Spinal cord (tissue), 10 donors: Measurements from ENCODE around the gene SMYD3. TPM values are rescaled to one million over a fixed set of nuclear protein-coding genes. Genes with fewer than 3 reads are reported as not detected.

Source experiments
- DNase-seq, 6 donors: peaks; one replicate each; pipeline versions ENCODE4 v3.0.0 to v3.0.0-alpha.2; 2013 to 2015; ENCODE audit warnings: low spot score in 6 of 6, low read depth in 4 of 6
- H3K27ac ChIP-seq: one replicate; pipeline ENCODE4 v1.5.1; 2013; ENCODE audit warnings: low read depth, low read length, control low read depth
- H3K27me3 ChIP-seq: one replicate; pipeline ENCODE4 v1.6.1; 2013; ENCODE audit warnings: low read length; ENCODE audit not compliant: control insufficient read depth, insufficient read depth
- H3K36me3 ChIP-seq: one replicate; pipeline ENCODE4 v1.6.1; 2013; ENCODE audit warnings: low read length; ENCODE audit not compliant: control insufficient read depth, insufficient read depth
- H3K4me1 ChIP-seq: one replicate; pipeline ENCODE4 v1.6.1; 2013; ENCODE audit warnings: low read length; ENCODE audit not compliant: control insufficient read depth, insufficient read depth
- H3K4me3 ChIP-seq: one replicate; pipeline ENCODE4 v1.5.1; 2013; ENCODE audit warnings: low read depth, low read length, control low read depth
- H3K9me3 ChIP-seq: one replicate; pipeline ENCODE4 v1.6.1; 2013; ENCODE audit warnings: low read length; ENCODE audit not compliant: control insufficient read depth, insufficient read depth
- WGBS: methylation state at CpG from one replicate; pipeline ENCODE4 v1.1.5; 2013; ENCODE audit warnings: missing lambda C conversion rate; ENCODE audit not compliant: insufficient coverage; 5-methylcytosine and 5-hydroxymethylcytosine counted together
- polyA plus RNA-seq, 2 donors: library from polyadenylated mRNA; unstranded; fragments of 120-200 nt; gene quantifications; one replicate each; pipeline ENCODE4 v1.2.1, GENCODE V29; 2013; ENCODE audit not compliant: insufficient read length in 2 of 2
- total RNA-seq, 2 donors: library from RNA; depleted of rRNA in 1 of 2; stranded (reverse); fragments of 120-200 nt in 1 of 2; fragments of >200 nt in 1 of 2; gene quantifications; one replicate each; pipeline versions ENCODE4 v1.2.3 to v1.2.4, GENCODE V29; 2013 to 2014
- donor health status: healthy.

SMYD3 gene
- total and polyA plus RNA-seq, 4 donors, result 37.5 to 54.4 (median 49.4) TPM

GRCh38 chr1:245926888-245927287, 580.2 kb downstream of the SMYD3 start:
- no peaks in the 10 kb centered on the region for H3K36me3 ChIP-seq

GRCh38 chr1:245923215-245923614, 583.9 kb downstream of the SMYD3 start:
- Histone ChIP-seq H3K27me3 (no peaks in the 10 kb centered on the region), H3K4me1 (no peaks in the 10 kb centered on the region), H3K36me3 (no peaks in the 10 kb centered on the region), H3K27ac (no peak overlapping the region), H3K9me3 (peaks cover 2% of the 10 kb centered on the region), H3K4me3 (no peak overlapping the region)
- no peak for DNase-seq
- 86% methylated on average over 6 of the region's 7 CpGs for WGBS

More at GRCh38 chr1:245926888-245927287, 580.2 kb downstream of the SMYD3 start:
- no peak overlapping the region for H3K27ac ChIP-seq
- no peaks in the 10 kb centered on the region for H3K27me3 ChIP-seq
- H3K9me3 ChIP-seq, result no peaks in the 10 kb centered on the region
- DNase-seq, result peak in 1 of 6 donors; percentile 36
- no peak overlapping the region for H3K4me3 ChIP-seq
- 56% methylated on average over 2 of the region's 3 CpGs for WGBS
- no peaks in the 10 kb centered on the region for H3K4me1 ChIP-seq

- H3K36me3 ChIP-seq, result no peaks in the 10 kb centered on the region
- DNase-seq, result no peak
- H3K4me3 ChIP-seq, result no peak overlapping the region
- peaks cover 2% of the 10 kb centered on the region for H3K9me3 ChIP-seq
- no CpG with 5 or more reads among the region's 2 CpGs for WGBS
- no peak overlapping the region for H3K27ac ChIP-seq
- no peaks in the 10 kb centered on the region for H3K27me3 ChIP-seq
- no peaks in the 10 kb centered on the region for H3K4me1 ChIP-seq
Measured at GRCh38 chr1:245921417-245921816, 585.7 kb downstream of the SMYD3 start.

GRCh38 chr1:245917403-245917802, 589.7 kb downstream of the SMYD3 start:
- Histone ChIP-seq H3K9me3 (peaks cover 2% of the 10 kb centered on the region), H3K27me3 (no peaks in the 10 kb centered on the region)
- WGBS, result 55% methylated on average over 3 of the region's 6 CpGs

GRCh38 chr1:245915841-245916240, 591.2 kb downstream of the SMYD3 start:
- H3K4me3 ChIP-seq, result no peak overlapping the region
- no peaks in the 10 kb centered on the region for H3K36me3 ChIP-seq
- WGBS, result no CpG with 5 or more reads among the region's 2 CpGs
- no peak overlapping the region for H3K27ac ChIP-seq
- H3K4me1 ChIP-seq, result no peaks in the 10 kb centered on the region
- no peaks in the 10 kb centered on the region for H3K27me3 ChIP-seq
- H3K9me3 ChIP-seq, result no peaks in the 10 kb centered on the region
- peak in 1 of 6 donors; percentile 52 for DNase-seq

More at GRCh38 chr1:245917403-245917802, 589.7 kb downstream of the SMYD3 start:
- no peak for DNase-seq
- no peak overlapping the region for H3K4me3 ChIP-seq
- no peaks in the 10 kb centered on the region for H3K36me3 ChIP-seq
- no peak overlapping the region for H3K27ac ChIP-seq
- H3K4me1 ChIP-seq, result no peaks in the 10 kb centered on the region

- H3K4me1 ChIP-seq, result no peaks in the 10 kb centered on the region
Measured at GRCh38 chr1:245915406-245915805, 591.7 kb downstream of the SMYD3 start.

GRCh38 chr1:245908543-245908942, 598.5 kb downstream of the SMYD3 start:
- H3K36me3 ChIP-seq, result no peaks in the 10 kb centered on the region
- H3K4me3 ChIP-seq, result no peak overlapping the region
- no peaks in the 10 kb centered on the region for H3K27me3 ChIP-seq
- H3K9me3 ChIP-seq, result no peaks in the 10 kb centered on the region
- H3K4me1 ChIP-seq, result no peaks in the 10 kb centered on the region
- no peak for DNase-seq
- H3K27ac ChIP-seq, result no peak overlapping the region

More at GRCh38 chr1:245915406-245915805, 591.7 kb downstream of the SMYD3 start:
- DNase-seq, result peak in 1 of 6 donors; percentile 40
- no peaks in the 10 kb centered on the region for H3K9me3 ChIP-seq
- WGBS, result 88% methylated on average over 4 of the region's 5 CpGs
- H3K4me3 ChIP-seq, result no peak overlapping the region
- no peaks in the 10 kb centered on the region for H3K36me3 ChIP-seq
- H3K27me3 ChIP-seq, result no peaks in the 10 kb centered on the region
- H3K27ac ChIP-seq, result no peak overlapping the region

GRCh38 chr1:245906207-245906606, 600.9 kb downstream of the SMYD3 start:
- Histone ChIP-seq H3K36me3 (no peaks in the 10 kb centered on the region), H3K27ac (no peak overlapping the region), H3K27me3 (no peaks in the 10 kb centered on the region), H3K4me1 (no peaks in the 10 kb centered on the region), H3K9me3 (no peaks in the 10 kb centered on the region), H3K4me3 (no peak overlapping the region)
- no CpG with 5 or more reads among the region's 1 CpG for WGBS
- DNase-seq, result no peak

- no peak overlapping the region for H3K4me3 ChIP-seq
- no CpG with 5 or more reads among the region's 3 CpGs for WGBS
Measured at GRCh38 chr1:245903851-245904250, 603.2 kb downstream of the SMYD3 start.

GRCh38 chr1:245901565-245901964, 605.5 kb downstream of the SMYD3 start:
- H3K4me3 ChIP-seq, result no peak overlapping the region
- no peak overlapping the region for H3K27ac ChIP-seq
- no peaks in the 10 kb centered on the region for H3K9me3 ChIP-seq
- H3K36me3 ChIP-seq, result no peaks in the 10 kb centered on the region
- DNase-seq, result no peak
- H3K27me3 ChIP-seq, result no peaks in the 10 kb centered on the region
- no CpG with 5 or more reads among the region's 1 CpG for WGBS
- no peaks in the 10 kb centered on the region for H3K4me1 ChIP-seq

More at GRCh38 chr1:245903851-245904250, 603.2 kb downstream of the SMYD3 start:
- H3K9me3 ChIP-seq, result no peaks in the 10 kb centered on the region
- no peak for DNase-seq
- no peaks in the 10 kb centered on the region for H3K36me3 ChIP-seq
- H3K27me3 ChIP-seq, result no peaks in the 10 kb centered on the region
- H3K4me1 ChIP-seq, result no peaks in the 10 kb centered on the region
- no peak overlapping the region for H3K27ac ChIP-seq
